Measurements from ENCODE around the gene IER5.

- TF ChIP-seq ZNF510 (tag by site-specific recombination; IDR thresholded peaks at IDR 0.05; ENCODE audit: insufficient replicate concordance) (no peak), CTCF (tag by site-specific recombination; IDR thresholded peaks at IDR 0.05) (no peak), ZNF558 (tag by site-specific recombination; IDR thresholded peaks at IDR 0.05) (no peak), ZNF19 (tag by site-specific recombination; IDR thresholded peaks at IDR 0.05; ENCODE audit: low read depth) (no peak), ZNF777 (tag by site-specific recombination; IDR thresholded peaks at IDR 0.05; ENCODE audit: borderline replicate concordance) (no peak), YY1 (tag by site-specific recombination; IDR thresholded peaks at IDR 0.05) (no peak), TCF7L2 (IDR thresholded peaks at IDR 0.05; ENCODE audit: borderline replicate concordance, low read depth, low read length) (no peak)
These were observed 32.4 kb downstream of the IER5 start for GRCh38 chr1:181120924-181121323.

Measured in HEK293 (cell line).